ENCODE results near the gene AJAP1. TPM values are rescaled to one million over a fixed set of nuclear protein-coding genes. Genes with fewer than 3 reads are reported as not detected.
A peak's percentile ranks its signal among the peaks of the same experiment; 100 is the strongest.

AJAP1 gene
- total and polyA plus RNA-seq, 12 donors: 0.02 to 0.94 (median 0.09) TPM; not detected in 3

DNA sequence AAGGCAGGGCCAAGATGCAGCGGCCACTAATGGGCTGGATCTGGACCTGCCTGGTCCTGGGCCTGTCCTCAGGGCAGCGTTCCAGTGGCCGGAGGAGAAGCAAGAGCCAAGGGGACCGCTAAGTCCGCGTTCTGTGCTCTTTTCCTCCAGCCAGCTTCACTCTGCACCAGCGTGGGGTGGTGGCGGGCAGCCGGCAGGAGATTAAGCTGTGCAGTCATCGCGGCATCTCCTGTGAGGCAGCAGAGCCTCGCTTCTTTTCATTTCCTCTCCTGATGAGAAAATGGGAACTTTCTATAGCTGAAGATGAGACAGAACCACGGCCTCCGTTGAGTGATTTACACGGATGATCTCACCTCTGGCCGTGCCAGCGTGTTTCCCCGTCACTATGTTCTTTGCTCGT lies 43.4 kb downstream of the AJAP1 start:
- TF ChIP-seq, protein P1, sequence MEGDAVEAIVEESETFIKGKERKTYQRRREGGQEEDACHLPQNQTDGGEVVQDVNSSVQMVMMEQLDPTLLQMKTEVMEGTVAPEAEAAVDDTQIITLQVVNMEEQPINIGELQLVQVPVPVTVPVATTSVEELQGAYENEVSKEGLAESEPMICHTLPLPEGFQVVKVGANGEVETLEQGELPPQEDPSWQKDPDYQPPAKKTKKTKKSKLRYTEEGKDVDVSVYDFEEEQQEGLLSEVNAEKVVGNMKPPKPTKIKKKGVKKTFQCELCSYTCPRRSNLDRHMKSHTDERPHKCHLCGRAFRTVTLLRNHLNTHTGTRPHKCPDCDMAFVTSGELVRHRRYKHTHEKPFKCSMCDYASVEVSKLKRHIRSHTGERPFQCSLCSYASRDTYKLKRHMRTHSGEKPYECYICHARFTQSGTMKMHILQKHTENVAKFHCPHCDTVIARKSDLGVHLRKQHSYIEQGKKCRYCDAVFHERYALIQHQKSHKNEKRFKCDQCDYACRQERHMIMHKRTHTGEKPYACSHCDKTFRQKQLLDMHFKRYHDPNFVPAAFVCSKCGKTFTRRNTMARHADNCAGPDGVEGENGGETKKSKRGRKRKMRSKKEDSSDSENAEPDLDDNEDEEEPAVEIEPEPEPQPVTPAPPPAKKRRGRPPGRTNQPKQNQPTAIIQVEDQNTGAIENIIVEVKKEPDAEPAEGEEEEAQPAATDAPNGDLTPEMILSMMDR (IDR thresholded peaks at IDR 0.05): no peak
- Histone ChIP-seq H3K4me3 (no peak overlapping the region), H3K9me3 (no peaks in the 10 kb centered on the region), H3K4me1 (no peaks in the 10 kb centered on the region), H3K27me3 (peaks cover 0 to 33% (median 19%) of the 10 kb centered on the region in 7 donors), H3K36me3 (no peaks in the 10 kb centered on the region), H3K27ac (no peak overlapping the region)
- ATAC-seq (no peak), DNase-seq (no peak)
- 88% methylated on average over 19 of the region's 19 CpGs for WGBS, 2 donors
- intact Hi-C loops (cut with DNase I): no loop called here

DNA sequence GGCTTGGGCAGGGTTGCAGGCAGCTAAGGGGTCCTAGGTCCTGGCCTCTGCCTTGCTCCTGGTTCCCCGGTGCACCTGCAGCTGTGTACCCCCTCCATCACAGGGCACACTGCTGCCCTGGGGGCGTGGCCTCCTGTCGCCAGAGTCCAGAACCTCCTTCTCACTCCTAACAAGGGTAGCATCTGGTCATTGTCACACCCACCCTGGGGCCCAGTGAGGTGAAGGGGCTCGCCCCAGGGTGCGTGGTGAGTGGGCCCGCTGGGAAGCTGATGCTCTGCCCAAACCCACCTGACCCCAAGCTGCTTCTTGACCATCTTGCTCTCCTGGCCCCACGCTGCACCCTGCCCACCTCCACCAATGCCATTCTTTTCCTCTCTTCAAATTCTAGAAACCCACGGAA lies 44.5 kb downstream of the AJAP1 start:
- intact Hi-C loops (cut with DNase I): no loop called here
- Histone ChIP-seq H3K4me3 (no peak overlapping the region), H3K27ac (no peak overlapping the region), H3K4me1 (no peaks in the 10 kb centered on the region), H3K9me3 (no peaks in the 10 kb centered on the region), H3K36me3 (no peaks in the 10 kb centered on the region), H3K27me3 (peaks cover 0 to 37% (median 19%) of the 10 kb centered on the region in 7 donors)
- ATAC-seq (no peak), DNase-seq (no peak)
- TF ChIP-seq, protein P1 (IDR thresholded peaks at IDR 0.05): no peak
- WGBS, 2 donors: 76 to 80% methylated on average over 8 of the region's 8 CpGs

DNA sequence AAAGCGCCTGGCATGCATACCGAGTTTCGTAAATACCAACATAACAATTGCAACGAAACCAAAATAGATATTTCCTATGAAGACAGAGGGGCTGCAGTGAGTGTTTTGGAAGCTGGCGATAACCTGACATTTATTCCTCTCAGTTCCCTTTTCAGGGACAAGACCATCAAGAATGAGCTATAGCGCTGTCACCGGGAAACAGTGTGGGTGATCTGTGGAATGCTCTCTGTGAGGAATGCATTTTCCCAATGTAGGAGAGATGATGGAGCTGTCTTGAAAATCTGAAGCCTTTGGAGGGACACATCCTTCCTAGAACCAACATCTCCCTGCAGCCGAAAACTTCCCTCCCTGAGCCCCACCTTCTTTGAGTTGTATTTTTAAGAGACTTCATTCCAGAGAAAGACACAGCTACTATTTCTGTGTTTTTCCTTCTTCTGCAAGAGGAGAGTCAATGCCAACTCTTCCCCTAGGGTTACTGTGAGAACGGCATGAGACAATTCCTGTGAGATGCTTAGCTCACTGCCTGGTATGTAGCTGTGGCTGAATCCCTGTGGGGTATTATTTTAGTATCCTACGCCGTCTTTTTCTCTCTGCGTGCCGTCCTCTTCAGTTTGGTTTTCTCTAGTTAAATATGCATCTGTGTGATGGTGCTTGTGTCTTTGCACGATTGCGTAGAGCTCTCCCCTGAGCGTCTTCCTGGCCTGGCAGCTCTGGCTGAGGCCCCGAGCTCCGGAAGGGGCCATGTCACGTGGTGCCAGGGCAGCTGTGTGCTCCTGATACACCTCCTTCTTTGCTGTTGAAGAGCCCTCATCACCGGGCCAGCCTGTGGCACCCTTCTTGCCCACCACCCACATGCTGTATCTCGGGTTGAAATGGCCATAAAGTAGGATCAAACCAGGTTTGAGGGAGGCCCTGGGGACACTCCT lies 45.2 kb downstream of the AJAP1 start:
- TF ChIP-seq, protein P1 (IDR thresholded peaks at IDR 0.05): no peak
- ATAC-seq (no peak), DNase-seq (no peak)
- no peaks in the 10 kb centered on the region for H3K4me1 ChIP-seq
- H3K4me3 ChIP-seq: no peak overlapping the region
- no peaks in the 10 kb centered on the region for H3K36me3 ChIP-seq
- intact Hi-C loops (cut with DNase I): no loop called here
- H3K9me3 ChIP-seq: no peaks in the 10 kb centered on the region
- 71 to 74% methylated on average over 21 of the region's 21 CpGs for WGBS, 2 donors
- H3K27me3 ChIP-seq: peaks cover 0 to 37% (median 15%) of the 10 kb centered on the region in 7 donors
- H3K27ac ChIP-seq: no peak overlapping the region

DNA sequence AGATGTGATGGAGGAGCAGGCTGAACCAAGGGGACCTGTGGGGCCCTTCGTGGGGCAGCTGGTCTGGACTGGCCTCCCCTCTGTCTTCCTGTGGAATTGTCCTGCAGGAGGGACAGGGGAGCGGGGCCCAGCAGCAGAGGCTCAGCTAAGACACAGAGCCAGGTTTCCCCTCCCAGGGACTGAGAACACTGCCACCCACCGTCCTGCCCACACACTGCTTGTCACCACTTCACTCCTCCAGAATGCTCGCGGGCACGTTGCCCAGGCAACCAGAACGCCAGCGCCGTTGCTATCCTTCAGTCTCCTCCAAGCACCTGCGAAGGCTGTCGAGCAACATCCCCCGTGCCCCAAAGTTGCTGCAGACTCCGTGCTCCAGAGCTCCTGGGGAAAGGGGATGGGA lies 46.4 kb downstream of the AJAP1 start:
- Histone ChIP-seq H3K36me3 (no peaks in the 10 kb centered on the region), H3K27ac (no peak overlapping the region), H3K9me3 (no peaks in the 10 kb centered on the region), H3K4me1 (no peaks in the 10 kb centered on the region), H3K27me3 (peaks cover 0 to 41% (median 10%) of the 10 kb centered on the region in 7 donors), H3K4me3 (no peak overlapping the region)
- 58% methylated on average over 13 of the region's 13 CpGs for WGBS, 2 donors
- TF ChIP-seq, protein P1 (IDR thresholded peaks at IDR 0.05): no peak
- no peak for DNase-seq
- ATAC-seq: peak in 1 of 8 donors; percentile 27
- intact Hi-C loops (cut with DNase I): no loop called here

Data from heart right ventricle (tissue), 16 donors.